NCI-H1048 (cell line): ENCODE data around the gene CFAP141.
A peak's percentile ranks its signal among the peaks of the same experiment; 100 is the strongest.
"Not testable (repeated sequence)": the region's sequence is repeated elsewhere in the genome, so short reads cannot be mapped to it uniquely, and the experiment has no call there.

Experiments
- DNase-seq: peaks from one replicate; lab custom pipeline; 2025; lab: John Stamatoyannopoulos, UW

The CFAP141 gene

DNA sequence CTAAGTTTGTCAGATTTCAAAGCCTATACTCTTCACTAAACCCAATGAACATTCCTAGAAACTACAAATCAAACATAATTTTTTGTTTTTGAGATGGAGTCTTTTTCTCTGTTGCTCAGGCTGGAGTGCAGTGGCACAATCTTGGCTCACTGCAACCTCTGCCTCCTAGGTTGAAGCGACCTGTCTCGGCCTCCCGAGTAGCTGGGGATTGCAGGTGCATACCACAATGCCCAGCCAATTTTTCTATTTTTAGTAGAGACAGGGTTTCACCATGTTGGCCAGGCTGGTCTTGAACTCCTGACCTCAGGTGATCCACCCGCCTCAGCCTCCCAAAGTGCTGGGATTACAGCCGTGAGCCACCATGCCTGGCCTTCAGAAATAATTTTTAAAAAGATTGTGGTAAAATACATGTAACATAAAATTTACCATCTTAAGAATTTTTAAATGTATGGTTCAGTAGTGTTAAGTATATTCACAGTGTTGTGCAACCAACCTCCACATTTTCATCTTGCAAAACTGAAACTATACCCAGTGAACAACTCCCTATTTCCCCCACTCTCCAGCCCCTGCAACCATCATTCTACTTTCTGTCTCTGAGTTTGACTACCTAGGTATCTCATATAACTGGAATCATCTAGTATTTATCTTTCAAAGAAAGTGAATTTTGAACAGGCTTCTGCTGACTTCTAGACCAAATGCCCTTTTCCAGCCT, 2.7 kb upstream of the CFAP141 start:
- DNase-seq: no peak

DNA sequence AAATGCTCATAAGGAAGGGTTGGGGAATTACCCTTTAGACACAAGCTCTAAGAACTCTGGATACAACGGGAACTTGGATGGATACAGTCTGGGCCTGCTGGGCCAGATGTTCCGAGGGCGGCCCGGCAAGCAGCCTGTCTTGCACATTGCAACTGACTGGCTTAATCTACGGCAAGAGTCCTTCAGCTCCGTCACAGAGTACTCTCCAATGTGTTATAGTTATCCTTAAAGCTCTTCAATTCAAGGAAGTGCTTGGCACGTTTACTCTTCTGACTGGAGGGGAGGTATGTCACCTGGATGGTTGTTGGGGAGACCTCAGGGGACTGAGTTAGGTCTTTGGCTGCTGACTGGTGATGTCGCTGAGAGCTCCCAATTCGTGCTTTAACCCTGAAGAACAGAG, 1.1 kb upstream of the CFAP141 start:
- DNase-seq: no peak

- not testable (repeated sequence) for DNase-seq
Observed at GRCh38 chr1:154205778-154206177, 355 bp downstream of the CFAP141 start.

DNA sequence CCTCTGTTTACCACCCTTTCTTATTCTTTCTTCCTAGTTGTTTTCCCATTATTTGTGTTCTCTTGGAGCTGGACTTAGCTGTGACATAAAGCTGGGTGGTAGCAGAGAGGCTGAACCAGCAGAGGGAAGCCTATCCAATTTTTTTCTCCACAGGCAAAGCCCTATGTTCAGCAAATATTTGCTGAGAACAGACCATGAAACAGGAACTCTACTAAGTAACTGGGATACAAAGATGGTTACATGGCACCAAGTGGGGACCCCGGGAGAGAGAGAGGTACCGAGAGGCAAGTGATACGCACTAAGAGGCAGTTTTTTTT, 6.6 kb downstream of the CFAP141 start:
- DNase-seq: no peak

DNA sequence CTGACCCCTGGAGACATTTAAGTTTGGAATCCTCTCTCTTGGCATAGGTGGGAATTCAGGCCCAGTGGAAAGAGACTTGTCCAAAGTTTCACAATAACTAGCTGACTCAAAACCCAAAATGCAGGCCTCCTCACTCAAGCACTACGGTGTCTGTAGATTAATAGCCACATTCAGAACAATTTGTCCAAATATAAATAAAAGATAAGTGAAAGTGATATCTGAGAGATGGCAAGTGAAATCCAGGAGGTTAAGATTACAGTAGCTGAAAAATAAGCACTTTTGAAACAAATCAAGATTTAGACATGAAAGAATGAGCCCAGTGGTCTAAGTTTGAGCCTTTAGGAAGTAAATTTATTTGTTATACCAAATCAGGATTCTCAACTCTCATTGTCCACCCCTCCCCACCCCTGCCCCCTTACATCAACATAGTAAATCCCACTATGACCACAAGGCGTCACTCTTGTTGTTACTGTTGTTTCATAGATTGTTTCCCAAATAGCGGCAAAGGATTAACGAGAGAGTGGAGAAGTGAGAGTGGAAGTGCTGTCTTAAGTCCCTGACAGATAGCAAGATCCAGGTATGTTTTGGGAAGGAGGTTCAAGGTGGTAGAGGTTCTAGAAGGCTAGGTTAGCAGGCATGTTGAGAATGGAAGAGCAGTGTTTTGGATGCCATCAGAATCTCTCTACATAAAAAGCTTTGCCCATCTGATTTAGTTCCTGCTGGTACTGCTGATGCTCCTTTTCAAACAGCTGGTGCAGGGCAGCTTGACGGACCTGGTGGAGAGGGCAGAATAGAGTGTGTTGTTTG, 7.2 kb downstream of the CFAP141 start:
- no peak for DNase-seq

DNA sequence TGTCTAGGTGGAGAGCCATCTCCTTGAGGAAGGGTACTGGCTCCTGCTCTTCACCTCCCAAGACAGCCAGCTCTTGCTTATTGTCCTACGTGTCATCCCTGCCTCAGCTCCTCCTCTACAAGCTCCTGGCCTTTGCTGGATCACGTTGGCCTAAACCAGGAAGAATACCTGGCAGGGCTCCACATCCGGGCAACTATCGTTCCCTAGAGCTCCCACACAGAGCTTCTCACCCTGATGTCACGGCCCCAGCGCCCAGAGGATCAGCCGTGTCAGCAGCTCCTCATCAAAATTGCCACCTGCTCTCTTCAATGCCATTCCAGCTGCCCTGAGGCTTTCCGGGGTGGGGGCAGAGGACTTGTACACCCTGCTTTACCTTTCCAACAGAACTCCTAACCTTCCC, 12.3 kb downstream of the CFAP141 start:
- DNase-seq: no peak

GRCh38 chr1:154192476-154192875, 13.7 kb downstream of the CFAP141 start:
- no peak for DNase-seq

- DNase-seq: no peak
Observed at GRCh38 chr1:154191990-154192461, 14.1 kb downstream of the CFAP141 start, which contains the start of gene TPM3. TSS of gene TPM3 (minus strand) at chr1:154192100. CDS start at chr1:154192018, 82 bp downstream.

DNA sequence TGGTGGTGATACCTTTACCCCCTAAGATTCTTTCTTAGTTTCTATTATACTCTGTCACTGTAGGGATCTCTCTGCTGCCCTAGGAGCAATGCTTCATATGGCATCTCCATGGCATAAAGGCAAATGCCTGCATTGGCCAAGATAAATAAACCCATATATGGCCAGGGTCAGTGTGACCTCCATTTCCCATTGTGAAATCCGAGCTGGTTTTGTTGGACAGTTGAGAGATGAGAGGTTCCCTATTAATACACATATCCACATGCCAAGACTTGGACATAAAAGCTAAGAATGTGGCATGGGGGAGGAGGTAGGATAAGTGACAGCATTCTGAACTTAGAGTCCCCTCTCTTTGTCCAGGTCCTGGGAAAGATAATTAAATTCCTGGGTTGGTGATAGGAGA, 15.6 kb downstream of the CFAP141 start:
- DNase-seq: no peak

DNA sequence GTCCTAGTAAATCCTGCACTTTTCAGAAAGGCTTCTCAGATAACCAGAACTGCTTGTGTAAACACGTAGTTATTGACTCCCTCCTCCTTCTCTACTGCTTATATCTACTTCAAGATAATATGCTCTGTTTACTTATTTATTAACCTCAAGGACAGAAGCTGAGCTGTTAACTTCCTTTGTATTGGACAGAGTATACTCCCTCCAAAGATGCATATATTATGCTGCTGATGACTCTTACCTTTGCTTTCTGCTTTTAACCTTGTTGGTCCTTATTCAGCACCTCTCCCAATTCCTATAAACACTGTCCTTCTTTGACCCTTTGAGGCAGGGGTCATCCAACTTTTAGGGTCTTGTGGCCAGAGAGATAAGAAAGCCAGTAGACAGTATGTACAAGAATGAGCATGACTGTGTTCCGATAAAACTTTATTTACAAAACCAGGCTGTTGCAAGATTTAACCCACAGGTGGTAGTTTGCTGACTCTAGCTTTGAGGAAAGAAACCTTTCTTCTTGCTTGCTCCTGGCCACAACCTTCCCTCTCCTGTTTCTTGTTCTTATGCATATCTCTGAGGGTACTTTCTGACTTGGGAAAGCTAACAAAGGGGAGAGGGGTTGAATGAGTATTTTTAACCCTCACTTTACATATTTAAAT, 19.2 kb downstream of the CFAP141 start:
- no peak for DNase-seq

- no peak for DNase-seq
Observed at GRCh38 chr1:154186177-154186576, 20.0 kb downstream of the CFAP141 start.

DNA sequence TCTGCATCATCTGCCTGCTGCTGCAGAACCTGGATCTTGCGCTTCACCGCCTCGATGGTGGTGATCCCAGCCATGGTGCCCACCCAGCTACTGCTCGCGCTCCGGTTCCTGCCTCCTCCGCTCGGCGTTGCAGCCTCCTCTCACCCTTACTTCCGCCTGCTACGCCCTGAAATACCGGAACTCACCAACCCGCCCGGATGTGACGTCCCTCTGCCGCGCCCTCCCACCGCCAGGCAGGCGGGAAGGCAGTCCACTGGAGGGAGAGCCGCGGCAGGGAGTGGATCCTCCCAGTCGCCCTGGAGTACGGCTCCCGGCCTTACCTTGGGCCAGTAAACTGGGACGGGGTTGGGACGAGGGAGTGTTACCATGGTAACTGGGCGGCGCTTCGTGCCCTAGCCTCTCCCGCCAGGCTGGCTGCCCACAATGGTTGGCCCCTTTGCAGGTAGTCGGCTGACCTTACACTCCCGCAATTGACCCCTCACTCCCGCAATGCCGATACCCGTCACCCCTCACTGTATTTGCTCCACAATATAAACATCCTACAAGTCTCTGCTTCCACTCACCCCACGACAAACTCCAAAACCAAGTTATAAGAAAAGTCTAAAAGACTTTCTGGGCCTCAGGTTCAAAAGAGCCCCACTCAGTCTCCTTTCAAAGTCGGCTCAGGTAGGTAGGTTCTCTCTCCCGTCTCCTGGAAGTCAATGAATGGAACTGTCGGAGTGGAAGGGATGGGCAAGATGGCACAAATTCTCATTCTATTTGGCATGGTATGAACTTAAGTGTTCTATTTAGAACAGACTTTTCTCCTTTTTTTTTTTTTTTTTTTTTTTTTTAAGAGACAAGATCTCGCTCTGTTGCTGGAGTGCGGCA, 22.9 kb downstream of the CFAP141 start:
- DNase-seq: peak; percentile 99

GRCh38 chr1:154182344-154183045, 23.6 kb downstream of the CFAP141 start:
- no peak for DNase-seq

DNA sequence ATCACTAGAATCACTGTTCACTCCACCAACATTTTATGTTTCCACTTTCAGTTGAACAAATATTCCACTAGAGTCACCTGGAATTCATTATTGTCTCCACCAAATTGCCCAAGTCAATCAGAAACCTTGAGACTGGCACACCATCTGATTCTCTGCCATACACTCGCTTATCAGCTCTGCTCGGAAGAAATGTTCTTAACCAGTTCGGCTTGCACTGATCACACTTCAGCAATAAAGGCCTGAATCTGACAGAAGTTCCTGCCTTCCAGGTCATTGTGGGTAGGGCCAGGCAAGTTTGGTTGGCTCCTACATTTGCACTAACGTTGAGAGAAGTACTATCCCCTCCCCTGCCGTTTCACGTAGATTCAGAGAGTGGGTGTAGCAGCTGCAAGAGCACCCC, 24.2 kb downstream of the CFAP141 start:
- no peak for DNase-seq

DNA sequence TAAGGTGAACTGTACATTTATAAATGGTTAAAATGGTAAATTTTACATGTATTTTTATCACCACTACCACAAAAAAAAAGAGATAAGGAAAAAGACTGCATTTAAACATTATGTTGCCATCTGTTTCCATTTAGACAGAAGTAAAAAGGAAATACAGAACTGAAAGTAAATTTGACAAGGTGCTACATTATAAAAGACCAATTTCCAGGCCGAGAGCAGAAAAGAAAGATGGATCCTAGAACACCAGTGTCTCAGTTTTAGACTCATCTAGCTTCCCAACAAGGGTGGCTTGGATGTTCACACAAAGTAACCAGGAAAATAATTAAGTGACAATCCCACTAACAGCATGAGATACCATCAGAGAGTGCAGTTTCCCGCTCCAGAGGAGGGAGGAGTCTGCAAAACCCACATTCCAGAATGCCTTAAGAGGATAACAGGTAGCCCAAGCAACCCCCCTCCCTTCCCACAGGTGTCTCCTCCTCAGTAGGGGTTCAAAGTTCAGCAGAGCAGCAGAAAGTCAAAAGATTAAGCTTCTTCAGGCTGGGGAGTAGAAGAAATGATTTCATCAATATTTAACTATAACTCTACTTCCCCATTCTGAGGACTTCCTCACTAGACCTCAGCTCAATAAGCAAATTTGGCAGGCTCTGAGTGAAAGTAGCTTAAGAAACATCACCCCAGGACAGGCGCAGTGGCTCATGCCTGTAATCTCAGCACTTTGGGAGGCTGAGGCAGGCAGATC, 26.0 kb downstream of the CFAP141 start:
- DNase-seq: no peak

DNA sequence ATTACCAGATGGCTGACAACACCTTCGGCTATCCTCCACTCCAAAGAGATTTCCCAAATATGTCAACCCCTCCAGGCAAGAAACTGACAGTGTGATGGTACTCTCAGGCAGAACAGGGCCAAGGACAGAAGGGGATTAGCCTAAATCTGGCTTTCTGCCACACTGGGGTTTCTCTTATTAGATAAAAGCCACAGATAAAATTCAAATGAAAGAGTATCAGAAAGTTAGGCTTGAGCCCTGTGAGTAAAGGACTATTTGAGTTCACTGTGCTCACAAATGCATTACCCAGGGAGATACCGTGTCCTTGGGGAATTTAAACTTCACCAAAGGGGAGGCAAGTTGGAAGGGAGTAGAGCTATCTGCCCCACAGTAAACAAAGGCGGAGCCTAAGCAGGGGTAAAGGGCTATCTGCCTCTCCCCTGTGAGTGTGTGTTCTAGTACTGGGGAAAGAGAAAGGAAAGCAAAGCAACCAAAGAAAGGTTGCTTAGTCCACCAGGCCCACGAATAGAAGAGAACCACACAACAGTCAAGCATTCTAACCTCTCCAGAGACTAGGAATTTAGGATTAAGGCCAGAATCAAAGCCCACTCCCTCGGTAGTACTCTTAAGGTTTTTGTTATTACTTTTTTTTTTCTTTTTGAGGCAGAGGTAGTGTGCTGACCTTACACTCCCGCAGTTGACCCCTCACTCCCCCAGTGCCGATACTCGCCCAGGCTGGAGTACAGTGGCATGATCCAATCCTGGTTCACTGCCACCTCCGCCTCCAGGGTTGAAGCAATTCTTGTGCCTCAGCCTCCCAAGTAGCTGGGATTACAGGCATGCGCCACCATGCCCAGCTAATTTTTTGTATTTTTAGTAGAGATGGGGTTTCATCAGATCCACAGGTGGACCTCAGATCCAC, 27.0 kb downstream of the CFAP141 start:
- DNase-seq: no peak

- no peak for DNase-seq
Observed at GRCh38 chr1:154178013-154178412, 28.1 kb downstream of the CFAP141 start.

DNA sequence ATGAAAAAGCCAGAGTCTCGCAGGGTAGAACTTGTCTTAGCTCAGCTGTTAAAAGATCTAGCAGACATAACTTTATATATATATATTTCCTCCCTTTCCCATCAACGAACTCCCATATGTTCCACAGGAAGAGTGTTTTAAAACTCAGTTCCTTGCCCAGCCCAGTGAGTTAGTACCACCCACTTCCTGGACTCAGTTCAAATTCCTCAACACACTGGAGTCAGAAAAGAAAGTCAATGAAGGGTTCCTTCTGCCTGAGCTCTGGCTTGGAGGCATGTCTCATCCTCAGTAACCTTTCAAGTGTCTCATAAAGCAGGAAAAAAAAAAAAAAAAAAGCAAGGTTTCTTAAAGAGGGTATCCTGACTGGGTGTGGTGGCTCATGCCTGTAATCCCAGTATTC, 29.8 kb downstream of the CFAP141 start:
- DNase-seq: no peak

GRCh38 chr1:154174654-154175053, 31.5 kb downstream of the CFAP141 start:
- no peak for DNase-seq

- DNase-seq: no peak
Observed at GRCh38 chr1:154171880-154172279, 34.3 kb downstream of the CFAP141 start.
